A673 (cell line): ENCODE results near the gene BANP.
"Not testable (repeated sequence)": the region's sequence is repeated elsewhere in the genome, so short reads cannot be mapped to it uniquely, and the experiment has no call there.

ENCODE experiments used
- CTCF ChIP-seq: fragments of 300-800, 200-600 bp; sonication (generic); conservative IDR thresholded peaks from 2 replicates; pipeline ENCODE4 v1.5.1; 2017; ENCODE audit warnings: low read depth, mild to moderate bottlenecking, antibody characterized with exemption, low read length, moderate library complexity, mixed read lengths
- EZH2 ChIP-seq: fragments of 200-600 bp; sonication (generic); IDR thresholded peaks from 2 replicates; pipeline ENCODE4 v1.6.1; 2017; ENCODE audit warnings: borderline replicate concordance, low read depth, mild to moderate bottlenecking, mixed read lengths, antibody characterized with exemption, low read length; ENCODE audit not compliant: poor library complexity, severe bottlenecking

GRCh38 chr16:88044121-88044581 is 92.9 kb downstream of the BANP start:
- not testable (repeated sequence) for TF ChIP-seq CTCF, EZH2
